GM12878 (cell line): ENCODE measurements around the gene TMEM250. TPM values are rescaled to one million over a fixed set of nuclear protein-coding genes. Genes with fewer than 3 reads are reported as not detected.

ENCODE experiments used
- ATAC-seq: fragments of 200-7000 bp; cut with Tn5 transposase; 3 replicates; pipeline ENCODE4 v1.9.1; 2020; ENCODE audit warnings: mild to moderate bottlenecking, moderate library complexity
- BruUV-seq: library from RNA; stranded (reverse); fragments of 400-500 nt; replicated peaks from 2 replicates; lab custom pipeline; 2021; lab: Mats Ljungman, UMichigan
- CTCF ChIA-PET: fragments of 300-600 bp; sonication (Branson Sonifier 250); formaldehyde crosslinking; extraction: SDS; loops from one replicate; lab custom pipeline; 2021; ENCODE audit warnings: inconsistent platforms; lab: Yijun Ruan, JAX
- POLR2A ChIA-PET: fragments of 350-600 bp; formaldehyde crosslinking; extraction: SDS; loops from one replicate; lab custom pipeline; 2021; ENCODE audit warnings: inconsistent platforms; lab: Charles Lee
- RAD21 ChIA-PET: fragments of 300-600 bp; sonication (Branson Sonifier 250); formaldehyde crosslinking; loops from one replicate; lab custom pipeline; 2023; ENCODE audit warnings: antibody characterized with exemption; ENCODE audit not compliant: unreplicated experiment; lab: Charles Lee
- SMC1A ChIA-PET: fragments of 300-600 bp; sonication (Branson Sonifier 250); formaldehyde crosslinking; loops from one replicate; lab custom pipeline; 2023; ENCODE audit not compliant: unreplicated experiment, uncharacterized antibody; lab: Charles Lee
- DNase-seq: peaks from one replicate; pipeline ENCODE4 v3.0.0-alpha.2; 2011; ENCODE audit warnings: low read depth, low spot score
- FAIRE-seq: peaks from 3 replicates; lab custom pipeline; 2011; peaks lifted over from hg19 to GRCh38; lab: Jason Lieb, UNC
- H2AFZ ChIP-seq: 2 replicates; pipeline ENCODE4 v1.6.0; 2011; ENCODE audit warnings: low read depth, low read length, control low read depth; ENCODE audit not compliant: control insufficient read depth
- H3K27ac ChIP-seq: 2 replicates; pipeline ENCODE4 v1.5.1; 2011; ENCODE audit warnings: control low read depth; ENCODE audit not compliant: control insufficient read depth, insufficient read depth
- H3K27me3 ChIP-seq, 2 experiments: replicated peaks in 1 of 2; 2 replicates each; pipeline versions ENCODE4 v1.6.0 to v1.6.1; 2011; ENCODE audit warnings: low read length in 1 of 2; ENCODE audit not compliant: control insufficient read depth in 2 of 2, insufficient read depth in 2 of 2
- H3K36me3 ChIP-seq, 2 experiments: 2 replicates each; pipeline ENCODE4 v1.5.1; 2011; ENCODE audit warnings: low read length in 1 of 2; ENCODE audit not compliant: control insufficient read depth in 2 of 2, insufficient read depth in 2 of 2
- H3K4me1 ChIP-seq: 2 replicates; pipeline ENCODE4 v1.6.1; 2011; ENCODE audit warnings: mild to moderate bottlenecking, low read length, moderate library complexity, mixed read lengths; ENCODE audit not compliant: control insufficient read depth, insufficient read depth
- H3K4me2 ChIP-seq: 2 replicates; pipeline ENCODE4 v1.6.0; 2011; ENCODE audit warnings: control low read depth; ENCODE audit not compliant: control insufficient read depth, insufficient read depth
- H3K4me3 ChIP-seq: fragments of 200-600 bp; sonication (generic); 2 replicates; pipeline ENCODE4 v1.5.1; 2016
- H3K79me2 ChIP-seq: 2 replicates; pipeline ENCODE4 v1.6.0; 2011; ENCODE audit warnings: low read length; ENCODE audit not compliant: control insufficient read depth, insufficient read depth
- H3K9ac ChIP-seq: 2 replicates; pipeline ENCODE4 v1.8.0; 2011; ENCODE audit warnings: low read length, control low read depth, mixed read lengths; ENCODE audit not compliant: control insufficient read depth, insufficient read depth
- H3K9me3 ChIP-seq: replicated peaks from 3 replicates; pipeline ENCODE4 v1.5.1; 2011; ENCODE audit warnings: mild to moderate bottlenecking, low read length; ENCODE audit not compliant: control insufficient read depth, insufficient read depth
- H4K20me1 ChIP-seq: 2 replicates; pipeline ENCODE4 v1.6.0; 2011; ENCODE audit not compliant: control insufficient read depth, insufficient read depth
- POLR2AphosphoS2 ChIP-seq: IDR thresholded peaks from 2 replicates; pipeline ENCODE4 v1.6.1; 2011; ENCODE audit warnings: low read depth, mild to moderate bottlenecking, low read length, improper control_type of control experiment, moderate library complexity
- SMC3 ChIP-seq: IDR thresholded peaks from 2 replicates; pipeline ENCODE4 v1.6.1; 2011; ENCODE audit warnings: low read length, improper control_type of control experiment, borderline replicate concordance
- SREBF1 ChIP-seq: IDR thresholded peaks from 2 replicates; pipeline ENCODE4 v1.6.1; 2012; ENCODE audit warnings: mild to moderate bottlenecking, low read length
- SREBF2 ChIP-seq: IDR thresholded peaks from 2 replicates; pipeline ENCODE4 v1.6.1; 2012; ENCODE audit warnings: mild to moderate bottlenecking, low read length
- ZNF207 ChIP-seq: fragments of 450-650 bp; IDR thresholded peaks from 2 replicates; pipeline ENCODE4 v1.6.1; 2014; ENCODE audit warnings: antibody characterized with exemption, mild to moderate bottlenecking, borderline replicate concordance
- ZNF274 ChIP-seq: IDR thresholded peaks from one replicate; pipeline ENCODE4 v1.8.0; 2011; ENCODE audit not compliant: insufficient read length, insufficient read depth
- WGBS: methylation state at CpG from one replicate; pipeline ENCODE4 v1.1.6; 2016; ENCODE audit warnings: low lambda C conversion rate; ENCODE audit not compliant: insufficient replicate concordance, insufficient coverage; ENCODE audit errors: missing lambda C conversion rate; 5-methylcytosine and 5-hydroxymethylcytosine counted together
- in situ Hi-C: fragments of 300-500 bp; cut with MboI; formaldehyde crosslinking; loops from 9 replicates; pipeline ENCODE4 v1.14.3; 2018; ENCODE audit warnings: mixed read lengths
- intact Hi-C: fragments of 100-400 bp; cut with micrococcal nuclease; formaldehyde crosslinking; loops from one replicate; pipeline ENCODE4 v1.14.2; 2022; ENCODE audit not compliant: unreplicated experiment
- polyA plus RNA-seq, 11 experiments: library from polyadenylated mRNA; depleted of rRNA in 4 of 11; unstranded in 6 of 11; stranded (reverse) in 5 of 11; fragments of >200 nt; fragmentation: Nextera tagmentation in 4 of 11; fragmentation: Illumina TruSeq in 1 of 11; extraction: Ambion mirVana in 4 of 11; extraction: Trizol in 1 of 11; gene quantifications; 1 replicate in 1 of 11; 2 replicates in 10 of 11; pipeline versions ENCODE4 v1.2.1 to v1.2.3, GENCODE V29; 2011 to 2016; ENCODE audit warnings: inconsistent platforms in 2 of 11, missing spikeins in 2 of 11, low read depth in 1 of 11
- total RNA-seq, 4 experiments: library from RNA; depleted of rRNA in 3 of 4; stranded (reverse); fragments of >200 nt in 3 of 4; fragmentation: Illumina TruSeq in 1 of 4; extraction: Trizol in 1 of 4; gene quantifications; 2 replicates each; pipeline versions ENCODE4 v1.2.1 to v1.2.3, GENCODE V29; 2013 to 2021
- TF ChIP-seq, protein P1 (sequence below): fragments of 450-650 bp; IDR thresholded peaks from 2 replicates; pipeline ENCODE4 v1.6.1; 2018; ENCODE audit warnings: mild to moderate bottlenecking, low read depth, moderate library complexity; ENCODE audit not compliant: partially characterized antibody
- TF ChIP-seq, protein P2 (sequence below): fragments of 450-650 bp; IDR thresholded peaks from 2 replicates; pipeline ENCODE4 v1.6.1; 2016; ENCODE audit warnings: mild to moderate bottlenecking, moderate library complexity, borderline replicate concordance

Gene TMEM250
- total and polyA plus RNA-seq, 10 of the 15 experiments (the other 5 are each of a cell fraction or from before 2014, with no cell fraction given): 0.39 to 39.9 (median 8.5) TPM

DNA sequence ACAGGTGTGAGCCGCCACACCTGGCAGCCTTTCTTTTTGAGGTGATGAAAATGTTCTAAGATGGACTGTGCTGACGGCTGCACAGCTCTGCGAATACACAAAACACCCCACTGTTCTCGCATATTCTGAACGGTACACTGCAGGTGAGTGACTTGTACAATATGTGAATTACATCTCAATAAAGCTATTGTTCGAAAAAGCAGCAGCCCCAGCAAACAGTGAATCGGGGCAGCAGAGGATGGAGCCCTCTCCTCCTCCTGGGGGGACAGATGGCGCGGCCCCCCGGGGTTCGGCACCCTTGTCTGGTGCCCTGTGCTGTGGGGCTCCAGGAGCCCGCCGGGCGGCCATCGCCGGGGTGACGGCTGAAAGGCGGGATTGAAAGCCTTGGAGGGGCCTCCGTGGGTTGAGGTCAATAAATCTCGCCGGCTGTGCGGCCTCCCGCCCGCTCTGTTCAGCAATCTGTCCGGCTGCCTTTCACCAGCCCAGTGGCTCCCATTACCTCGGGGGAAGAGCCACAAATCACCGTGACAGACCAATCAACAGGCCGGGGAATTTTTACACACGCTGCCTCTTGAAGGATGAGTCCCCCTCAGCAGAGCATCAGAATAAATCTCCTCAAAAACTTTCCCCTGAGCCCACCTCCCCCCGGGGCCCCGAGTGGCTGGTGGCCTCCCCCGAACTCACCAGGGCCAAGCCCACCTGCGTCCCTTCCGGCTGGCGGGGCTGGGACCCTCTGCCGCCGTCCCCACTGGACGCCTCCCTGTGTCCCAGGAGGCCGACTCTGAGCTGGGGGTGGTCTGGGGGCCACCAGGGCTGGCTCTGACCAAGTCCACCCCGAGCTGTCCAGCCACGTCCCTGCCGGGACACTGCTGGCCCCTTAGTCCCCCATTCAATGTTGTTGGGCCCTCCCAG is 37.8 kb upstream of the TMEM250 start:
- H2AFZ ChIP-seq: no peak overlapping the region
- RAD21 ChIA-PET: no interaction called here
- ATAC-seq (no peak), DNase-seq (no peak), FAIRE-seq (no peak)
- no peaks in the 10 kb centered on the region for H3K4me1 ChIP-seq
- no peak overlapping the region for H3K27ac ChIP-seq
- no peaks in the 10 kb centered on the region for H3K79me2 ChIP-seq
- POLR2A ChIA-PET: no interaction called here
- no peaks in the 10 kb centered on the region for H3K36me3 ChIP-seq
- SMC1A ChIA-PET: no interaction called here
- no peak overlapping the region for H3K9ac ChIP-seq
- H3K4me3 ChIP-seq: no peak overlapping the region
- in situ Hi-C loops: no loop called here
- no TSS peak for BruUV-seq
- H4K20me1 ChIP-seq: no peaks in the 10 kb centered on the region
- WGBS: 54% methylated on average over 42 of the region's 42 CpGs
- H3K27me3 ChIP-seq: peaks cover 0 to 3% of the 10 kb centered on the region in 2 experiments; a peak in 2 of 4 replicates
- H3K4me2 ChIP-seq: no peak overlapping the region
- no peaks in the 10 kb centered on the region for H3K9me3 ChIP-seq
- intact Hi-C loops: no loop called here
- CTCF ChIA-PET: no interaction called here
- TF ChIP-seq POLR2AphosphoS2 (no peak), SMC3 (no peak), SREBF1 (no peak), SREBF2 (no peak), ZNF207 (no peak), ZNF274 (no peak)
- TF ChIP-seq, protein P1, sequence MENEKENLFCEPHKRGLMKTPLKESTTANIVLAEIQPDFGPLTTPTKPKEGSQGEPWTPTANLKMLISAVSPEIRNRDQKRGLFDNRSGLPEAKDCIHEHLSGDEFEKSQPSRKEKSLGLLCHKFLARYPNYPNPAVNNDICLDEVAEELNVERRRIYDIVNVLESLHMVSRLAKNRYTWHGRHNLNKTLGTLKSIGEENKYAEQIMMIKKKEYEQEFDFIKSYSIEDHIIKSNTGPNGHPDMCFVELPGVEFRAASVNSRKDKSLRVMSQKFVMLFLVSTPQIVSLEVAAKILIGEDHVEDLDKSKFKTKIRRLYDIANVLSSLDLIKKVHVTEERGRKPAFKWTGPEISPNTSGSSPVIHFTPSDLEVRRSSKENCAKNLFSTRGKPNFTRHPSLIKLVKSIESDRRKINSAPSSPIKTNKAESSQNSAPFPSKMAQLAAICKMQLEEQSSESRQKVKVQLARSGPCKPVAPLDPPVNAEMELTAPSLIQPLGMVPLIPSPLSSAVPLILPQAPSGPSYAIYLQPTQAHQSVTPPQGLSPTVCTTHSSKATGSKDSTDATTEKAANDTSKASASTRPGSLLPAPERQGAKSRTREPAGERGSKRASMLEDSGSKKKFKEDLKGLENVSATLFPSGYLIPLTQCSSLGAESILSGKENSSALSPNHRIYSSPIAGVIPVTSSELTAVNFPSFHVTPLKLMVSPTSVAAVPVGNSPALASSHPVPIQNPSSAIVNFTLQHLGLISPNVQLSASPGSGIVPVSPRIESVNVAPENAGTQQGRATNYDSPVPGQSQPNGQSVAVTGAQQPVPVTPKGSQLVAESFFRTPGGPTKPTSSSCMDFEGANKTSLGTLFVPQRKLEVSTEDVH: no peak
- TF ChIP-seq, protein P2, sequence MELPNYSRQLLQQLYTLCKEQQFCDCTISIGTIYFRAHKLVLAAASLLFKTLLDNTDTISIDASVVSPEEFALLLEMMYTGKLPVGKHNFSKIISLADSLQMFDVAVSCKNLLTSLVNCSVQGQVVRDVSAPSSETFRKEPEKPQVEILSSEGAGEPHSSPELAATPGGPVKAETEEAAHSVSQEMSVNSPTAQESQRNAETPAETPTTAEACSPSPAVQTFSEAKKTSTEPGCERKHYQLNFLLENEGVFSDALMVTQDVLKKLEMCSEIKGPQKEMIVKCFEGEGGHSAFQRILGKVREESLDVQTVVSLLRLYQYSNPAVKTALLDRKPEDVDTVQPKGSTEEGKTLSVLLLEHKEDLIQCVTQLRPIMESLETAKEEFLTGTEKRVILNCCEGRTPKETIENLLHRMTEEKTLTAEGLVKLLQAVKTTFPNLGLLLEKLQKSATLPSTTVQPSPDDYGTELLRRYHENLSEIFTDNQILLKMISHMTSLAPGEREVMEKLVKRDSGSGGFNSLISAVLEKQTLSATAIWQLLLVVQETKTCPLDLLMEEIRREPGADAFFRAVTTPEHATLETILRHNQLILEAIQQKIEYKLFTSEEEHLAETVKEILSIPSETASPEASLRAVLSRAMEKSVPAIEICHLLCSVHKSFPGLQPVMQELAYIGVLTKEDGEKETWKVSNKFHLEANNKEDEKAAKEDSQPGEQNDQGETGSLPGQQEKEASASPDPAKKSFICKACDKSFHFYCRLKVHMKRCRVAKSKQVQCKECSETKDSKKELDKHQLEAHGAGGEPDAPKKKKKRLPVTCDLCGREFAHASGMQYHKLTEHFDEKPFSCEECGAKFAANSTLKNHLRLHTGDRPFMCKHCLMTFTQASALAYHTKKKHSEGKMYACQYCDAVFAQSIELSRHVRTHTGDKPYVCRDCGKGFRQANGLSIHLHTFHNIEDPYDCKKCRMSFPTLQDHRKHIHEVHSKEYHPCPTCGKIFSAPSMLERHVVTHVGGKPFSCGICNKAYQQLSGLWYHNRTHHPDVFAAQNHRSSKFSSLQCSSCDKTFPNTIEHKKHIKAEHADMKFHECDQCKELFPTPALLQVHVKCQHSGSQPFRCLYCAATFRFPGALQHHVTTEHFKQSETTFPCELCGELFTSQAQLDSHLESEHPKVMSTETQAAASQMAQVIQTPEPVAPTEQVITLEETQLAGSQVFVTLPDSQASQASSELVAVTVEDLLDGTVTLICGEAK: no peak
